ENCODE results near the gene CLASP1.
"Not testable (repeated sequence)": the region's sequence is repeated elsewhere in the genome, so short reads cannot be mapped to it uniquely, and the experiment has no call there.

Gene CLASP1

DNA sequence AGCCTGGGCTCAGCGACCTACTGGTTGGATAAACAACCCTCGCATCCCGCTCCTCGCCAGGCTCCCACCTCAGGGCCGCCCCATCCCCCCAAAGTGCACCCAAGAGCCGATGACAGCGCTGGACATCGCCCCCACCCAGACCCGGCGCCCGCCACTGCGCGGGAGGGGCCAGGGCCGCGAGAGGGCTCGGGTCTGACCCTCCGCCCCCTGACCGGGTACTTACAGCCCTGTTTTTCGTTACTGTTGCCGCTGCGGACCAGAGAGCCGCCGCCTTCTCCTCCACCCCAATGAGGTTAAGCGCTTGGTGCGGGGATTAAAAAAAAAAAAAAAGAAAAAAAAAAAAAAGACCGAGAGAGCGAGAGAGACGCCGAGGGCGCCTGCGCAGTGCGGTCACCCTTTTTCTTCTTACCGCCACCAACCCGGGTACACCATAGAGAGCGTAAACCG, at the start of gene CLASP1:
Gene CLASP1 (minus strand): TSS at position 314 of the 447 bp plus-strand sequence. CDS start 43,567 bp downstream, outside the sequence.
- no peak for DNase-seq

DNA sequence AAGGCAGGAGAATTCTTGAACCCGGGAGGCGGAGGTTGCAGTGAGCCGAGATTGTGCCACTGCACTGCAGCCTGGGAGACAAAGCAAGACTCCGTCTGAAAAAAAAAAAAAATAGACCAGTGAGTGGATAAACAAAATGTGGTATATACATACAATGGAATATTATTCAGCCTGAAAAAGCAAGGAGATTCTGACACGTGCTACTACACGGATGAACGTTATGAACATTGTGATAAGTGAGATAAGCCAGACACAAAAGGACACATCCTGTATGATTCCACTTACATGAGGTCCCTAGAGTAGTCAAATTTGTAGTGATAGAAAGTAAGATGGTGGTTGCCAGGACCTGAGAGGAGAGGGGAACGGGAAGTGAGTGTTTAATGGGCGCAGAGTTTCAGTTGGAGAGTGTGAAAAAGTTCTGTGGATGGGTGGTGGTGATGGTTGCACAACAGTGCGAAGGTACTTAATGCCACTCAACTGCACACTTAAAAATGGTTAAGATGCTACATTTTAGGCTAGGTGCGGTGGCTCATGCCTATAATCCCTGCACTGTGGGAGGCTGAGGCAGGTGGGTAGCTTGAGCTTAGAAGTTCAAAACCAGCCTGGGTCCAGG, 49.2 kb upstream of the CLASP1 start:
- no peak for DNase-seq

DNA sequence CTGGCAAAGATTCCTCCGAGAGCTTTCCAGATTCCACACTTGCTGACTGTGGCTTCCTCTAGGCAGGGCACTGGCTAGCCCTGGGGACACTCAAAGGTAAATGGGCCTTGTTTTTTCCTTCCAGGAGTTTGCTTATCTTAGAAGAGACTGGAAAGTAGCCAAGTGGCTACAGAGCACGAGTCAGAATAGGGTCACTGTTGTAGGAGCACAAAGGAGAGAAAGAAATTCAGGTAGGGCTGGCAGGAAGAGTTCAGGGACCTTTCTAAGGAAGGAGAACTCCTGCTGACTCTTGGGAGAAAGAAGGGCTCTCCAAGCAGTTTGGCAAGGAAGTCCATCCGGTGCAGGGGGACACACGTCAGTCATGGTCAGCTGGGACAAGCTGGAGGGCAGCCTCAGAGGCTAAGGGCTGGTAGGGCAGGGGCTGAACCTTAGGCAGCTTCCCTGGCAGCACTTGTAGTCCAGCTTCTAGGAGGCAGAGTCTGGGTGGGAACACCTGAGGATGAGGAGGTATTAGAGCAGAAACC, 47.9 kb upstream of the CLASP1 start:
- DNase-seq = peak; percentile 70

DNA sequence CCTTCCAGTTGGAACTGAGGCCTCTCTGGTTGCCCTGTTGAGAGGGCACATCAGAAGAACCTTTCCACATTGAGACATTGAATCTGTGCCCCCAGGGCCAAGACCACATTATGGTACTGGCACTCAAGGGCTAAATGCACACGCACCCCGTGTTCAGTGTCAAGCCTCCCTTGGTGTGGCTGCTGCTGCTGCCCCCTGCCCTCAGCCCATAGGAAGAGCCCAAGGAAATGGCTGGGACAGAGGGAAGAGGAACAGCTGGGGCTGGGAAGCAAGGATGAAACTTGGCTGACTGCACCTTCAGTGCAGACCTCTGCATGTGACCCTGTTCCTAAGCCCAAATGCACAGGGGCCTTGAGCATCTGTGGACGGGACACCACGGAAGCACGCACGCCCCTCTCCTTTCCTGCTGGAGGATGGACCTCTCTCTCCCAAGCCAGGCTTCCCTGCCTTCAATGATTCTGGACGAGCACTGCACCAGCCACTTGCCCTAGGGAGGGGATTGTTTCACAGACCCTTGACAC, 47.2 kb upstream of the CLASP1 start:
- DNase-seq = no peak

DNA sequence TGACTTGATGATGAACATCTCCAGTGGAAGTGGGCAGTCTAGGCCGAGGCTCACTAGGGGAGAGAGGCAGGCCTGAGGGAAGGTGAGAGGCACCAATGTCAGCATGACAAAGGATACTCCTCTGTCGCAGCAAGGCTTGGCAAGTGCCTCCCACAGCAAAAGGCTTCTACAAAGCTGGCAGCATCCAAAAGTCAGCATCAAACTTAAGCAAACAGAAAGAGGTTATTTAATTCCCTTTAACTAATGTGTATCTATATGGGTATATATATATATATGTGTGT, 45.8 kb upstream of the CLASP1 start:
- DNase-seq = no peak

DNA sequence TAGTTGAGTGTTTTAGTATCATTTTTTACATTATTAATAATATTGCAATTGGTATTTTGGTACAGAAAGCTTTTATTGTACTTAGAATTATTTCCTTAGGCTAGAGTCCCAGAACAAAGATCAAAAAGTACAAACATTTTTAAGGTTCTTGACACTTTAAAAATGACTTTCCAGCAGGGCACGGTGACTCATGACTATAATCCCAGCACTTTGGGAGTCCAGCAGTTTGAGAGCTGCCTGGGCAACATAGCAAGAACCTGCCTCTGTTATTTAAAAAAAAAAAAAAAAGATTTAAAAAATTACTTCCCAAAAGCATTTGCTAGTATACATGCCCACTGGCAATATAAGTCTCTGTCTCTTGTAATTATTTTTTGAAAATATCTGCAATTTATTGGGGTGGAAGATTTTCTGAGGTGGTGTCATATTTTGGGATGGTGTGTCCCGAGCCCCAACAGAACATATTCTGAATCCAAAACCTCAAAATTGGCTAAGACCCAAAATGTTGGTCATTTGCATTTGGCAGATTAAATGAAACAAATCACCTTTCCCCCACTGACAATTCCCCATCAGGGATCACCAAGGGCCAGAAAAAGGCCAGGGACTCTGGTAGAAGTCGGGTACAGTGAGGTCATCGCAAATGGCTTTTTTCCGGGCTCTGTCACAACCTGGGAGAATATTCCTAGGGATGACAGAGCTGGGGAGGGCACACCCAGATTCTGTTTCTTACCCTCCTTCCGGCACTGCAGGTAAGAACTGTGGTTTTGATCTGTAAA, 45.3 kb upstream of the CLASP1 start:
- peak; percentile 62 for DNase-seq

DNA sequence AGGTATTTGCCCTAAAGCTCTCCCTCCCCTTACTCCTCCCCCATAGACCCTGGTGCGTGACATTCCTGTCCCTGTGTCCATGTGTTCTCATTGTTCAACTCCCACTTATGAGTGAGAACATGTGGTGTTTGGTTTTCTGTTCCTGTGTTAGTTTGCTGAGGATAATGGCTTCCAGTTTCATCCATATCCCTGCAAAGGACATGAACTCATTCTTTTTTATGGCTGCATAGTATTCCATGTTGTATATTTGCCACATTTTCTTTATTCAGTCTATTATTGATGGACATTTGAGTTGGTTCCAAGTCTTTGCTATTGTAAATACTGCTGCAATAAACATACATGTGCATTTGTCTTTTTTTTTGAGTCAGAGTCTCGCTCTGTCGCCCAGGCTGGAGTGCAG, 41.3 kb upstream of the CLASP1 start:
- DNase-seq = not testable (repeated sequence)

DNA sequence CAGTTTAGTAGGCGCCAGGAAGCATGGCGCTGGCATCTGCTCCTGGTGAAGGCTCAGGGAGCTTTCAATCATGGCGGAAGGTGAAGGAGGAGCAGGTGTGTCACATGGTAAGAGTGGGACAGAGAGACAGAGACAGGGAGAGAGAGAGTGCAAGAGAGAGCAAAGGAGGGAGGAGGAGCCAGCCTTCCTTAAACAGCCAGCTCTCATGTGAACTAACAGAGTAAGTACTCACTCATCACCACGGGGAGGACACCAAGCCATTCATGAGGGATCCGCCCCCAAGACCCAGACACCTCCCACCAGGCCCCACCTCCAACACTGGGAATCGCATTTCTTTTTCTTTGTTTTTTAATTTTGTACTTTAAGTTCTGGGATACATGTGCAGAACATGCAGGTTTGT, 40.8 kb upstream of the CLASP1 start:
- DNase-seq = no peak

DNA sequence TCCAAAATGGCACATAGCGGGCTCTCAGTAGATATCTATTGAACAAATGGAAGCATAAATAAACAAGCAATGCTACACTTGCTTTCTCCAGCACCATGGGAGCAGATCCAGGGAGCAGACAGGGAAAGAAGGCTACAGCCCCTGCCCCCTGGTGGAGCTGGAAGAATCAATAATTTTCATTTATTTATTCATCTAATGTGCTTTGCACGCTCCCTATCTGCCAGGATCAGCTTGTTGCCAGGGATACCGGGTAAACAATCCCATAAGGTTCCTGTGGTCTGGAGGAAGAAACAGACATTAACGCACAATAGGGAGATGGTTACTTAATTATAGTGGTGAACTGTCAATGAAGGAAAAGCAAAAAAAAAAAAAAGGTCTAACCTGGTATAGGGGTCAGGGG, 40.1 kb upstream of the CLASP1 start:
- DNase-seq = no peak

DNA sequence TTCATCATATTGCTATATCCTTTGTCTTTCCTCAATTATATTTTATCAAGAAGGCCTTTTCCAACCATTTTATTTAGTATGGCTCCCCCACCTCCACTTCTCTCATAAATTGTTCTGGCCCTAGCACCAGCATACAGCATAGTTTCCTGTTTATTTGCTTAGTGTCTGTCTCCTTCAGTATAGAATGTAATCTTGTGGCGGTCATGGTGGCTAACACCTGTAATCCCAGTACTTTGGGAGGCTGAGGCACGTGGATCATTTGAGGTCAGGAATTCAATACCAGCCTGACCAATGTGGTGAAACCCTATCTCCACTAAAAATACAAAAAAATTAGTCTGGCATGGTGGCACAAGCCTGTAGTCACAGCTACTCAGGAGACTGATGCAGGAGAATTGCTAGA, 39.6 kb upstream of the CLASP1 start:
- no peak for DNase-seq

DNA sequence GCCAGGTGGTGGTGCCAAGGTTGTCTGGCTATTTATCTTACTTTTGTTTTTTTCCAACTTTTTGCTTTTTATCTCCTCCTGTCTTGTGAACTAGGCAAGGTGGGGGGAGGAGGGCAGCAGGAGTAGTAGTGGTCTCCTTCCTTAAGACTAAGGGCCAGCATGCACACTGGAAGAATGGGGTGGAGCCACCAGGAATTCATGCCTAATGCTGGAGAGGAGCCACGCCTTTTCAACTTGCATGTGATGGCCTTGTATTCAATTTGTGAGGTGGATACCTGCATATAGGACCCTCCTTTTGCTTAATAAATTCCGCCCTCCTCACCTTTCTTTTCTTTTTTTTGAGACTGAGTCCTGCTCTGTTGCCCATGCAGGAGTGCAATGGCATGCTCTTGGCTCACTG, 37.6 kb upstream of the CLASP1 start:
- DNase-seq = no peak

DNA sequence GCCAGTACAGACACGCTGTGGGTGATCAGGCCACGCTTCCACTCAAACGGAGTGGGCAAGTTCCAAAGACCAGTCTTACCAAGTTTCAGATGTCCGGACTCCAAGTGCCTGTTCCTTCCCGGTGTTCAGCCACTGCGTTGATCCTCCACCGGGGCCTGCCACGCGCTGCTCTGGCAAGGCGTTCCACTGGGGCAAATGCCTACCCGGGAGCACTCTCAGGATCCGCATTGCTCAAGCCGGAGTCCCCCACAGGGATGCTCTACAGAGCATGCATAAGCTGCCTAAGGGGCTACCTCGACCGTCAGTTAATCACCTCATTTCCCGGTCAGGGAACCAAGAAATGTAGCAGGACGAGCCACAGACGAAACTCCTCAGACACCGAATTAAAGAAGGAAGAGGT, 37.0 kb upstream of the CLASP1 start:
- peak; percentile 68 for DNase-seq

DNA sequence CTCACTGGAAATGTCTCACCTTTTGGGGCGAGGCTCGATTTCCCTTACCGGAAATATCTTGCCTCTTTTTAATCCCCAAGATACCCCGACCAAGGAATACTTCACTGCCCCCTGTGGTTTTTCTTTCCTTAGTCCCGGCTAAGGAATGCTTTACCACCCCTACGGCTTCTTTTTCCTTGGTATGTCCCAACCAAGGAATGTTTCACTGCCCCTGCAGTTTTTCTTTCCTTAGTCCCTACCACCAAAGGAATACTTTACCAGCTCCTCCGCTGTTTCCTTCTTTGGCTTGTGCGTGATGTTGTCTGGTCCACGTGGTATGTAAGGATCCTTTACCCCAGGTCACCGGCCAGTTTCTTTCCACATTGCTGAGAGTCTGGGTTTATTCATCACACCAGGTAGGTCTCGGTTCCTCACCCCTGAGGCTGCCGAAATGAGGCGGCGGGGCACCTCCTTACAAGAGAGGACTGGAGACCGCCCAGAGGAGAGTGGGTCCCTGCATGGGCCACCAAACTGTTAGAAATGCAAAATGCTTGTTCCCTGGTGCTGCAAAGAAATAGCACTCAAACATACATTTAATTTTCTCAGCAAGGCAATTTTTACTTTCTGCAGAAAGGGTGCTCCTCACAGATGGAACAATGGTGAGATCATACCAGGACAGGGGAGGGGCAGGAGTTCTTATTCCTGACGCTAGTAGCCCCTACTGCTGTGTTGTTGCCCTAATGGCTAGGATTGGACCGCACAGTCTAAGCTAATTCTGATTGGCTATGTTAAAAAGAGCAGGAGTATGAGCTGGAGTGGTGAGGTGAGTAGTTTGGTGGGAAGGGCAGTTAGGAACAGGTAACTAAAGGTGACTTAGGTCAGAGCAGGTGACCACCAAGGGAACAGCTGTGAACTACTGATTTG, 33.4 kb upstream of the CLASP1 start:
- DNase-seq = peak; percentile 82

DNA sequence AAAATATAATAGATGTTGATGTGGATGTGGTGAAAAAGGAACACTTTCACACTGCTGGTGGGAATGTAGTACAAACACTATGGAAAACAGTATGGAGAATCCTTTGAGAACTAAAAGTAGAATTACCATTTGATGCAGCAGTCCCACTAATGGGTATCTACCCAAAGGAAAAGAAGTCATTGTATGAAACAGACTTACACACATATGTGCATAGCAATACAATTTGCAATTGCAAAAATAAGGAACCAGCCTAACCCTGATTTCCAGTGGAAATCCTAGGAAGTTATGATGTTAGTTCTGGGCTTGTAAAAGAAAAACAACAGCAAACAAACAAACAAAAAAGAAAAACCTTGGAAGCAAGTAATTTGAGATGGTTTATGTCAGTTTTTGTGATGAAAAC, 28.6 kb upstream of the CLASP1 start:
- no peak for DNase-seq

DNA sequence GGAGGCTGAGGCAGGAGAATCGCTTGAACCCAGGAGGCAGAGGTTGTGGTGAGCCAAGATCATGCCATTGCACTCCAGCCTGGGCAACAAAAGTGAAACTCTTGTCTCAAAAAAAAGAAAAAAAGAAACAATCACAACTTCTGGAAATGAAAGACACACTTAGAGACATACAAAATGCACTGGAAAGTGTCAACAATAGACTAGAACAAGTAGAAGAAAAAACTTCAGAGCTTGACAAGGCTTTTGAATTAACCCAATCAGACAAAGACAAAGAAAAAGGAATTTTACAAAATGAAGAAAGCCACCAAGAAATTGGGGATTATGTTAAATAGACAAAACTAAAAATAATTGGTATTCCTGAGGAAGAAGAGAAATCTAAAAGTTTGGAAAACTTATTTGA, 22.4 kb upstream of the CLASP1 start:
- DNase-seq = not testable (repeated sequence)

DNA sequence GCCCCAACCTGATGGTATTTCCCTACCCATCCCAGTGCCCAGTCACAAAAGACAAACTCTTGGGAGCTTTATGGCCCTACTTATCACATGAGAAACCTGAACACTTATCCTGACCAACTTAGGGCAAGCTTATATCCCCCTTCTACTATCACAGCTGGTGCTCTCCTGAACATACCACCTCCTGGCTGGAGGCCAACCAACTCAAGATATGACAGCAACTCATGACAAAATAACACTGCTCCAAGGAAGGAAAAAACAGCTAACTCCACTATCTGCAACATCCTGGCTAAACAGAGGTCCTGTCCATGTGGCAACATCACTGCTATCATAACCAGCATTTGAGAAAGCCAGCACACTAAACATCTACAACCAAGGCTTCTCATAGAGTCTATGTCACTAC, 20.9 kb upstream of the CLASP1 start:
- no peak for DNase-seq

DNA sequence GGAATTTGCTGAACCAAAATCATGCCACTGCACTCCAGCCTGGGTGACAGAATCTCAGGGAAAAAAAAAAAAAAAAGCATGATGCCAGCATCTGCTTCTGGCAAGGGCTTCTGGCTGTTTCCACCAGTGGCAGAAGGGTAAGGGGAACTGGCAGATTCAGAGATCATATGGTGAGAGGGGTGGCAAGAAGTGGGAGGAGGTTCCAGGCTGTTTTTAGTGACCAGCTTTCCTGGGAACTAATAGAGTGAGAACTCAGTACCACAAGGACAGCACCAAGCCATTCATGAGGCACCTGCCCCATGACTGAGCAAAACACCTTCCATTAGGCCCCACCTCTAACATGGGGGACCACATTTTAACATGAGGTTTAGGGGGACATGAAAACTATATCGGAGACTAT, 18.4 kb upstream of the CLASP1 start:
- DNase-seq = no peak

DNA sequence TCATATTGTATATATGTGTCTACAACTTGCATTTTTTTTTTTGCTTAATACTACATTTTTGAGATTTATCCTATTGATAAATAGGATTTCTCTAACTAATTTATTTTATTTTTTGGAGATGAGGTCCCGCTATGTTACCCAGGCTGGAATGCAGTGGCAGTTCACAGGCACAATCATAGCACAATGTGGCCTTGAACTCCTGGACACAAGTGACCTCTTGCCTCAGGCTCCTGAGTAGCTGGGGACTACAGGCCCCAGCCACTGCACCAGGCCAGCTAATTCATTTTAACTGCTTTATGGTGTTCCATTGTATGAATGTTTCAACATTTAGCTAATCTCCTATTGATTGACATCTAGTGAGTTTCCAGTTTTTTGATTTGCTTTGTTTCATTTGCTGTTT, 16.8 kb upstream of the CLASP1 start:
- DNase-seq = no peak

DNA sequence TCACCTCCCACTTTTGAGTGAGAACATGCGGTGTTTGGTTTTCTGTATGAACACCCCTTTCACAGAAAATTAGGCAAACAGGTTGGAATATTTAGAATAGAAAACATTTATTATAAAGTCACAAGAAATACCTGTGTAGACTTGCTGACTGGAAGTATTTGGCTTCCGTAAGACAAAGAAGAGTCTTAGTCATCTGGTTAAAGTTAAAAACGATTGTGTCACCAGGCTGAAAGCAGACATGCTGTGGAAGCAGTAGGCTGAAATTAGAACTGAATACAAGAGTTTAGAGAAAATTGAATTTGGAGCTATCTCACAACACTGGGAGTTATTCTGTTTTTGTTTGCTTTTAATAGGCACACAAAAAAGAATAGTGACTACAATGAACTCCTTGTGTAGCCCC, 16.2 kb upstream of the CLASP1 start:
- DNase-seq = no peak

DNA sequence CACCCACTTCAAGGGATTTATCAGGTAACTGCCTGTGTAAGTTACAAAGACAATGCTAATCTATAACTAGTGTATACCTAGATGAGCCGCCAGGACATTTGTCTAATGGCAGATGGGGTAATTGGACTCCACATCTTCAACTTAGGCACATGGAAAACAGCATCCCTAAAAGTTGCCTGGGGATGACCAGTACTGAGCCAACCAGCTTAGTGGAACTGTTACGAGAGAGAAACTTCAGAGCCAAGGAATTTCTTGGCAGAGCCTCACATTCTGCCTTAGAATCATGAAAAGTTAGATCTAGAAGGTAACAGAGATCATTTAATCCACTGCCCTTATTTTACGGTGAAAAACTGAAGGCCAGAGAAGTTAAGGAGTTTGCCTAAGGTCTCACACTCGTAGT, 15.5 kb upstream of the CLASP1 start:
- DNase-seq = no peak

DNA sequence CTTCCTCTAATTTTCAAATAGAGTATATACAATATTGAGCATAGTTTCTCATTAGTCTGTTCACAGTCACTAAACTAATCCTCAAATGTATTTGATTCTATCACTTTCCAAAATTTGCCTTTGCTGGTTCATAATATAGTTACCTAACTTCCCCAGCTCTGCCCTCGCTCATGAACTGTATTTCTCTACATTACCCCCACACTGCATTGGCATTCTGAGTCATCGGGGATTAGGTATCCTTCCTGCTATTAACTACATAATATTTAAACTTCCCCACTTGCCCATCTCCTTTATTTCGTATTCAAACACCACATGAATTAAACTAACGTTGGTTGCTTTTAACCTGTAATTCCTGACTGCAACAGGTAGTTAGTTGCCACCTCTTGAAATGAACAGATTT, 14.8 kb upstream of the CLASP1 start:
- DNase-seq = no peak

DNA sequence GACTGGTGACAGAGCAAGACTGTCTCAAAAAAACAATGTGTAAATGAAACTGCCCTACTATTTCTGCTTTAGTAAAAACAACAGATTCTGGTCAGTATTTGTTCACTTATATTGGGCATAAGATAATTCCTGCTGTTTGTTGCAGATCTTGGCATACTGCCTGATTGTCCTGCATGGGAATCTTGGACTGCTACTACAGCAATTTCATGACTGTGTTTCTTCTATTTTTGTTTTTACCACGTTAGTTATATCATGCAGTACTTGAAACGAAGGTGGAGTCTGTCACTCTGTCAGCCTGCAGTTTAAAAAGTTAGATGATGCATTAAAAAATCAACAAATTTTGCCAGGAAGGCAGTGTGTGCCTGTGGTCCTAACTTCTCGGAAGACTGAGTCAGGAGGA, 14.2 kb upstream of the CLASP1 start:
- DNase-seq = no peak

DNA sequence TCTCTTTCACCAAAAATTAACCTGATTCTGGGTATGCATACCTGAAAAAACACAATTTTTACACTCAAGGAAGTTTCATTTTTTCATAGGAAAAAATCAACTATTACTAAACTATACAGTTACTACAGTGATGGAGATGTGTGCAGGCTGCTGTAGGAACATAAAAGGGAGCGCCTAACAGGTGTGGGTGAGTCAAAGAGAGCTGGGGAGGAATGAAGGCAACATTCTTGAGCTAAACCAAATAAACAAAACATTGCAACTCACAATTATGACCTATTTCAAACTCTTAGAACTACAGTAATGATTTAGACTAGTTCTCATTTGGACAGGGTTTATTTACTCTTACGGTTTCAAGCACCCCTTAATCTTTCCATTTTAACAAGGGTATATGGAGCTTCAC, 13.4 kb upstream of the CLASP1 start:
- no peak for DNase-seq

DNA sequence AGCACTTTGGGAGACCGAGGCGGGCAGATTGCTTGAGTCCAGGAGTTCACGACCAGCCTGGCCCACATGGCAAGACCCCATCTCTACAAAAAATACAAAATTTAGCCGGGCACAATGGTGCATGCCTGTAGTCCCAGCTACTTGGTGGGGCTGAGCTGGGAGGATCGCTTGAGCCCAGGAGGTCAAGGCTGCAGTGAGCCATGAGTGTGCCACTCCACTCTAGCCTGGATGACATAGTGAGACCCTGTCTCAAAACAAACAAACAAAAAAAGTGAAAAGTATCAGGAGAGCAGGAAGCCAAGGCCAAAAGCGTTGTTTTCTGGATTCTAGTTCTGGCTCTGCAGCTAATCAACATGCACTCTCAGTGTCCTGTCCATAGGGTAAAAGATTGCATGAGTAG, 10.7 kb upstream of the CLASP1 start:
- no peak for DNase-seq
